ENCODE results near the gene CNPY1.

GRCh38 chr7:155540553-155540952, 5.8 kb downstream of the CNPY1 start:
- TF ChIP-seq, protein P1, sequence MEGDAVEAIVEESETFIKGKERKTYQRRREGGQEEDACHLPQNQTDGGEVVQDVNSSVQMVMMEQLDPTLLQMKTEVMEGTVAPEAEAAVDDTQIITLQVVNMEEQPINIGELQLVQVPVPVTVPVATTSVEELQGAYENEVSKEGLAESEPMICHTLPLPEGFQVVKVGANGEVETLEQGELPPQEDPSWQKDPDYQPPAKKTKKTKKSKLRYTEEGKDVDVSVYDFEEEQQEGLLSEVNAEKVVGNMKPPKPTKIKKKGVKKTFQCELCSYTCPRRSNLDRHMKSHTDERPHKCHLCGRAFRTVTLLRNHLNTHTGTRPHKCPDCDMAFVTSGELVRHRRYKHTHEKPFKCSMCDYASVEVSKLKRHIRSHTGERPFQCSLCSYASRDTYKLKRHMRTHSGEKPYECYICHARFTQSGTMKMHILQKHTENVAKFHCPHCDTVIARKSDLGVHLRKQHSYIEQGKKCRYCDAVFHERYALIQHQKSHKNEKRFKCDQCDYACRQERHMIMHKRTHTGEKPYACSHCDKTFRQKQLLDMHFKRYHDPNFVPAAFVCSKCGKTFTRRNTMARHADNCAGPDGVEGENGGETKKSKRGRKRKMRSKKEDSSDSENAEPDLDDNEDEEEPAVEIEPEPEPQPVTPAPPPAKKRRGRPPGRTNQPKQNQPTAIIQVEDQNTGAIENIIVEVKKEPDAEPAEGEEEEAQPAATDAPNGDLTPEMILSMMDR (IDR thresholded peaks at IDR 0.05): no peak
- TF ChIP-seq MAX (IDR thresholded peaks at IDR 0.05): no peak
- no peak for TF ChIP-seq PHF8 (IDR thresholded peaks at IDR 0.05; ENCODE audit: borderline replicate concordance, low read depth)
- no peak for TF ChIP-seq EP300 (IDR thresholded peaks at IDR 0.05)
